ENCODE data around the gene PAM.

The PAM gene

DNA sequence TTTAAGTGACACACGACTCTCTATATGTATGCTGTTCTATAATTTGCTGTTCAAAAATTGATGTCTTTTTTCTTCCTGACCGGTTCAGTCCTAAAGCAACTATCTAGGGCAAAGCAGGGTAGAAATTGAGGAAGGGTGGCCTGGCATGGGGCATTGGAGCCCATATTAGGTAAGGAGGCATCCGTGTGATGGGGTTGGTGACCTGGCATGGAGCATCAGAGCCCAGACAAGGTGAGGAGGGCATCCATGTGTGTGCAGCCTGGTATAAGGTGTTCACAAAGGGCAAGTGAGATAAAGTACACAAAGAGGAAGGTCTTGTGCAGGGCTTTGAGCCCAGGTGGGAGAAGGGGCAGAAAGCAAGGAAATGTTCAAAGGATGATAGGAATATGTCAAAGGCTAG lies 104.9 kb downstream of the PAM start:
- DNase-seq (ENCODE audit: low read depth in 2 of 2), result no peak

DNA sequence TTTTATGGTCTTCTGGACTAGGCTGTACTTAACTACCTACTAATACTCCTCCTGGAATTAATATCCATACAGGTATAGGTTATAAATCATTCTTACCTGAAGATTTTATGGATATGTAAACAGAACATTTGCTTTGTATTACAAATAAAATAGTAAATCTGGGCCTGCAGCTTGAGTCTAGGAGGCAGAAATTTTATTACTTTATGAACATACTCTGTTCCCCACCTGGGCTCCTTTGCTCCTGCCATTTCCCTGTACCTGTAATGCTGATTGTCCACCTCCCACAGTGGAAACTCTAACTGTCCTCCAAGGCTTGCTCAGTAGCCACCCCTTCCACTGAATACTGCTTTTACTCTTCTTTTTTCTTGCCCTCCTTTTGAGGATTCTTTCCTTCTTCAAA lies 108.0 kb downstream of the PAM start:
- no peak for DNase-seq (ENCODE audit: low read depth in 2 of 2)

DNA sequence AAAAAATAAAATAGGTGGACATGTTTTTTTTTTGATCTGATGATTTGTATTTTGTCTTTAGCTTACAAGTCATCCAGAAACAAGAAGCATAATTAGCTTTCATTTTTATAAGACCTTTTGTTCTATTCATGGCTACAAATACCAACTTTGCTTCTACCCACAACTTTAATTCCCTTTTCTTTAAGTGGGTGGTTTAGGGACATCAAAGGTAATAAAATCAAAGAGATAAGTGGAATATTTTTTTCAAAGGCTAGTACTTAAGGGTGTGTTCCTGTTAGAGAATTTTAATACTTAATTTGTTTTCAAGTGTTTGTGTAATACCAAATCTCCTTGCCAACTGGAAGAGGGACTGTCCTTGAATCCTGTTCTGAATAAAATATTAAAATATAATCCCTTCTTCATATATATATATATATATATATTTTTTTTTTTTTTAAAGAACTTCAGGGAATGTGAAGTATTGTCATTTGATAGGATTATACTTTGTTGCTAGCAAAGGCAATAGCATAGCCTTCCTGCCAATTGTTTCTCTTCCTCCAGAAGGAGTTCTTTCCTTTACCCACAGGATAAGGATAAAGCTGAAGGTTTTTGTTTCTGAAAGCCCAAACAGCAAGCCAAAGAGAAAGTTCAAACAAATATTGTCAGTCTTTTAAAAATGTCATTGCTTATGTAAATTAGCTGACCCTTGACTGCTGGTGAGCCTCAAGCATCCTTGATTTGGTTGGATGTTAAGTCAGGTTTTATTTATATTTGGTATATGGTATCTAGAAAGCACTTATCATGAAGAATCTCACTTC lies 108.9 kb downstream of the PAM start:
- no peak for DNase-seq (ENCODE audit: low read depth in 2 of 2)

DNA sequence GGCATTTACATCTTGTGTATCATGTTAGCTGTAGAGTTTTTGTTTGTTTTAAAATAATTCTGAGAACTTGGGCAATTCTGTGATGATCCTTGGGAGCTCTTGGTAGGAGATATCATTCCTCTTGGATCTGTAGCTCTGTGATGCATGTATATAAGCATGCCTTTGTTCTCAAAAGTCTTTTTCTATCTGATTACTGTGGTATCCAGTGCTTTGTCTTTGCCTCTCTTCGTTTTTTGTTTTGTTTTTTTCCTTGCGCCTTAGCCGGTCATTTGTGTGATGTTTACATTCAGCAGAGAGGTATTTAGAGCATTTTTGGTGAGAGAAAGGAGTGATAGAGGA lies 110.0 kb downstream of the PAM start:
- DNase-seq (ENCODE audit: low read depth in 2 of 2), result no peak

DNA sequence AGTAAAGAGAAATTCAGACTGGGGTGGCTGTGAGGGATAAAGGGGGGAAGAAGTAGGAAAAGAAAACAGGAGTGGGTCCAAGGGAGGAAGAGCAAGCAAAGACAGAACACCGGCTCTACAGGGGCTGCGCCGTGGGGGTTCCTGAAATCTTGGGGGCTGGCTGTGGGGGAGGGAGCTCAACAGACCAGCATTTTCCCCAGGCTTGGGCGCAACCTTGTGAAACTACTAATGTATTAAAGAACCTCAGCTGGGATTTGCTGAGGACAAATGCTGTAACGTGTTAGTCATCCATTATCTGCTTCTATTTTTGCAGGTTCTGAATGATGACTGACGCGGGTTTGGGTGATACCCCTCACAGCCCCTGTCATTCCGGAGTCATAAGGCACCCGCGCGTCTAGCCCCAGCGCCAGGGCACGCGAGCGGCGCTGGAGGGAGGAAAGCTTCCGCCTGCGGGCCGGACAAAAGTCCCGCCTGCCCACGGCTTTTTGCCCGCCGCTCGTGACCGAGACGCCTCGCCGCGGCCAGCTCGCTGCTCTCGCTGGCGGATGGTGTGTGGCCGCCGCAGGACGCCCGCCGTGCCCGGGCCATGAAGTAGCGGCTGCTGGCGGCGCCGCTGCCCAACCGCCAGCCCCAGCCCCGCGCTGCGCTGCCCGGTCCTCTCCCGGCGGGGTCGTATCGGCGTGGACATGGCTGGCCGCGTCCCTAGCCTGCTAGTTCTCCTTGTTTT lies 110.6 kb downstream of the PAM start:
- DNase-seq (ENCODE audit: low read depth in 2 of 2), result peak; percentile 27 to 36

DNA sequence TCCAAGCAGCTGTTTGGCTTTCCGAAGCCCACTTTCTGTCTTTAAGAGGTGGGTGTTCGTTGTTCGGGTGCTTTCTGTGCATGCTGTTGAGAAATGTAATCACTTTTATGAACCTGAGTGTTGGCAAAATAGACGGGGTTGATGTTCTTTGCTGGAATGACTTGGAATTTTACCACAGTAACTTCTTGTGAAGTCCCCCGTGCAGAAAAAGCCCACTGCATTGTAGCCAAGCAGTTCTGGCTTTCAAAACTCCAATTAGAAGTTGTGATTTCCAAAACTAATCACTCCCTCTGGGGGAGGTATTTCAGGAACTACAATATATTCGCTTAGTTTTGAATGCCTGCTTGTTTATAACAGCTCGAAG lies 111.1 kb downstream of the PAM start:
- no peak for DNase-seq (ENCODE audit: low read depth in 2 of 2)

DNA sequence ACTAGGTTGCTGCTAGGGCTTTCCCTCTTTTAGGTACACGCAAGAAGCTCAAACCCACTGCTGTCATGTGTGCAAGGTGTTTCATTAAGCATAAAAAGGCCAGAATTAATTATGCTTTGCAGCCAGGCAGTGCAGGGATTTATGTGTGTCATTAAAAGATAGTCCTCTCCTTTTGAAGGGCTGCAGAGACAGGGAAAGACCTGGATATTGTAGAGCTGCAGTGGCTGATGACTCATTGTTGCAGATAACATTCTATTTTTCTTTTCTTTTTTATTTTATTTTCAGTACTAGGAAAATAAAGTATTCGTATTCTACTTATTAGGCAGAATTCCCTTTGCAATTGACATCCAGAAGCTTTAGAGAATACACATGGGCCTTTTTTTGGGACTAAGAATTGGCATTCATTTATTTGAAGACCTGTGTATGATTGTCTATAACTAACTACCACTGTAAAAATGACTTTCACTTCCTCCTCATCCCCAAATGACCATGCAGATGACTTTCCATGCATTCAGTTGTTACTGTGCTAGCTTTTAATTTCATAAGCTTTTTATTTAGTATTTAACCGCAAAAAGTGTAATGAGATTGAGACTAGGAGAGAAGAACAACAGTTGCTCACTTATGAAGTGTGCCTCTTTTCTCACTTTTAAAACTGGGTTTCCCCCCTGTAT lies 113.0 kb downstream of the PAM start:
- no peak for DNase-seq (ENCODE audit: low read depth in 2 of 2)

DNA sequence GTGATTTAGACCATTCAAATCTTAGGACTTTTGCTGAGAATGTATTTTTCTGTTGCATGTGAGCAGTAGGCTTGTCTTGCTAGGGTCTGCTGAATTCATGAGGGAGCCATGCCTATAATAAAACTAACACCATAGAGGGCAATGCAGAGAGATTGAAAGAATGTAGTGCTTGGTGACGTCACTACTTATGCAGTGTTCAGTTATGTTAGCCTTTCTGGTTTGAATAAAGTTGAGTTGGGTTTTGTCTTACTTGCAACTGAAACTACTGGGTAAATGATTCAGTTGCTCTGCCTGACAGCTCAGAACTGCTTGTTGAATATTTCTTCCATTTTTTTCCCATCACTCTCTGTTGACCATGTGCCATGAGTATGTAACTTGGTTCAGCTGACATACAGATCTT lies 114.1 kb downstream of the PAM start:
- DNase-seq (ENCODE audit: low read depth in 2 of 2), result no peak

DNA sequence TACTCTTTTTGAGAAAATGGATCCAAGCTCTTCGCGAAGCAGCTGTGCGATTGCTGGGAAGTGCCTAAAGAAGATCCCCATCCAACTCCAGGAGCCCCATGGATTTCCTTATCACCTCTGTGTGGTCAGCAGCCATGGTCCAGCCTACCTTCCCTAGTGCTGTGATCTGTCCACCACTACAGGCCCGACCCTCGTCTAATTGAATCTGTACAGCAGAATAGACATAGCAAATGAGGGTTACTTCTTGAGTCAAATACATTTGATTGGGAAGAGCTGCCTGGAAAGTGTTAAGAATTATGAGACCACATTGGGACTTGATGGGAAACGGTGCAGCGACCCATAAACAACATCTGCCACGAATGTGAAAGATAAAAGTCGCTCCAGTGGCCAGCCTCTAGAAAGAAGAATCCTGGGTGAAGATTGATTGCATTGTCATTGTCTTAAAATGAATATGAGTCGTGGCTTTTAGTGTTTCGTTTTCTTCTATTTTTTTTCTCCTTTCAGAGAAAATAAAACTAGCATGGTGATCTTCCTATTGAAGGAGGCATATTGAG lies 118.4 kb downstream of the PAM start:
- DNase-seq (ENCODE audit: low read depth in 2 of 2), result no peak

DNA sequence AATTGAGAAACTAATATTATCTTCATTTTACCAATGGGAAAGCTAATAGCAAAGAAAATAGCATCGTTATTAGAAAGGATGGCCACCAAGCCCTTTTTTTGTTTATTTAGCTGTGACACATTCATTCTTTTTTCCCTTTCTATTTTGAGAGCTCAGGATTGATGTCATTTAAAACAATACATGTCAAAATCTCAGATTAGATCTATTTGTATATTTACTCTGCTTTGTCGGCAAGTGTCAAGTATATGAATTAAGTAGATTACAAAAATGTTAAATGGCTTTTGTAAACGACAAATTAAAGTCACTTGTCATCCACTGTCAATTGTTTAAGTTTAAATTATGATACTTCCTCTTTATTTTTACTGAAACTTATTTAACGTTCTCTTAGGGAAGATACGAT lies 118.9 kb downstream of the PAM start:
- DNase-seq (ENCODE audit: low read depth in 2 of 2), result no peak

DNA sequence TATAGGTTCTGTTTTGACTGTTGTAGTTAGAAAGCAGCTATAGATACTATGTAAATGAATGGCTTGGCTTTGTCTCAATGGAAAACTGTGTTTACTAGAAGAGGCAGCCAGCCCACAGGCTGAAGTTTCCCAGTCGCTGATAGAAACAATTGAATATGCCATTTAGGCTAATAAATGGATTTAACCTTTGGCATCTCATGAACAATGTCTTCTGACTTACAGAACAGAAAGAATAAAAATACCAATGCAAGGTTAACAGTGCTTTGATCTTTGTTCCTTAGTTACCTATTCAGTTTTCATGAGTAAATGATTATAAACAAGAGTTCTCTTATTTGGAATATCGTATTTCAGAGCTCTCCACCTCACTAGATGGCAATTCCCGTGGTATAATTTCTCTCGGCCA lies 120.6 kb downstream of the PAM start:
- DNase-seq (ENCODE audit: low read depth in 2 of 2), result no peak

DNA sequence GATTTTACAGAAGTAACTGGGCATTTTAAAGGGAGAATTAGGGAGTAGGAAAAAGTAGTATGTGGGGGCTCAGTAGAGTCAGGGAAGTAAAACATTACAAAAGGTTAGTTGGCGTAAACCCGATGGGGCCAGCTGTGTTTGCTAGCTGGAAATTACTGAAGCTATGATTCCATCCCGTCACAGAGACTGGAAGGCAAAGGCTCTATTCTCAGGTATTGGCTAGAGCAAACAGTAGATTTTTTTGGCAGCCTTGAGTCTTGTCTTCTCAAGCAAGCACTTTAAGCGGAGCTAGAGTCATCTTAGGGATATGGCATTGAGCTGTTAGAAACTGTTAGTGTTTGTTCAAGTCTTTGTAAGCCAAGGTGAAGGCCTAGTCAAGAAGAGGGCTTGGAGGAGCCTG lies 121.5 kb downstream of the PAM start:
- DNase-seq (ENCODE audit: low read depth in 2 of 2), result no peak

DNA sequence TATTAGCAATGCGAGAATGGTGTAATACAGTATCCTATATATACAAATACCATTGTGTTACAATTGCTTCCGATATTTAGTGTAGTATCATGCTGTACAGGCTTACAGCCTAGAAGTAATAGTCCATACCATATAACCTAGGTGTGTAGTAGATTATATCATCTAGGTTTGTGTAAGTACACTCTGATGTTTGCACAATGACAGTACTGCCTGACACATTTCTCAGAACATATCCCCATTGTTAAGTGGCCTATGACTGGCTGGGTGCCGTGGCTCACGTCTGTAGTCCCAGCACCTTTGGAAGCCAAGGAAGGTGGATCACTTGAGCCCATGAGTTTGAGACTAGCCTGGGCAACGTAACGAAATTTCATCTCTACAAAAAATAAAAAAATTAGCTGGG lies 124.6 kb downstream of the PAM start:
- no peak for DNase-seq (ENCODE audit: low read depth in 2 of 2)

DNA sequence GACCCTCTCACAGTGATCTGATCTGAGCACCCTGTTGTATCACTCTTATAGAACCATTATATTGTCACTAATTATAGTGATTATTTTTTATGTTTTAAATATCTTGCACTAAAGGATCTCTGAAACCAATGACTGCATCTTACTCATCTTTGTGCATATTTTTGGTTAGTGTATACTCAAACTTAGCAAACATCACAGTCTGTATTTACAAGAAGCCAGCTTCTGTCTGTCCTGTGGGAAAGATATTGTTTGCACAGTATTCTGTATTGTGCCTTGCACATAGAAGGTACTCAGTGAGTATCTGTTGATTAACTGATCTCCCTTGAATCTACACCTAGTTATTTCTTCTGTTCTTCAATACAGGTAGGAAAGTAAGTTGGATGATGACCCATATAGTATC lies 131.5 kb downstream of the PAM start:
- no peak for DNase-seq (ENCODE audit: low read depth in 2 of 2)

DNA sequence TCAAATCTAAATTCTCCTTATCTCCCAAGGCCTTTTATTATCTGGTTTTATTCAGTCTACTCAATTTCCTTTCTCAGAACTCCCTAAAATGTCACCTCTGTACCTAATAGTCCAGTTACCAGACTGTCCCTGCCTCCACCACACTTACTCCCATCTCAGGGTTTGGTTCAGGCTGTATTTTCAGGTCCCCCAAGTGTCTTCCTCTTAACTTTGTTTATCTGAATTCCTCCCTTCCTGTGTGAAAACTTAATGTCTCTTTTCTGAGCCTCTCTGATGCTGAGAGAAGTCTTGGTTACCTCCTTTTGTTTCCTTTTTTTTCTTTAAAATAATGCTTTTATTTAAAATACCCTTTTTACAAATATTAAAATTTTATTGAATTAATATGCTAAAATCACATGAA lies 133.4 kb downstream of the PAM start:
- no peak for DNase-seq (ENCODE audit: low read depth in 2 of 2)

DNA sequence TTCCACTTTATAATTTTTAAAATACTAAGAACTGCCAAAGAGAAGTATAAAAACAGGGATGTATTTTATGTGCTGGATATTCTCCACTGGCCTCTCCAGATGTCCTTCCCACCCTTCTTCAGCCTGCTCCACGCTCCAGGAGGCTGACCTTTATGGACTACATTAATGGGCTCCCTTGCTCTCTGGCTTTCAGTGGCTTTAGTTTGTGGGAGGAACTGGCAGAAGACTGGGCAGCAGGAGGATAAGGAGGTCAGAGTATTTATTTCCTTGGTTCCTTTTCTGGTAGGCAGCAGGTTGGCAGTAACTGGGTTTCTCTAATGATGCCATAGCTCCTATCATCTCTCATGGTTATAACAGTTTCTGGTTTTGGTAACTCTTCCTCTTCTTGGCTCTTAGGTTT lies 133.9 kb downstream of the PAM start:
- no peak for DNase-seq (ENCODE audit: low read depth in 2 of 2)

DNA sequence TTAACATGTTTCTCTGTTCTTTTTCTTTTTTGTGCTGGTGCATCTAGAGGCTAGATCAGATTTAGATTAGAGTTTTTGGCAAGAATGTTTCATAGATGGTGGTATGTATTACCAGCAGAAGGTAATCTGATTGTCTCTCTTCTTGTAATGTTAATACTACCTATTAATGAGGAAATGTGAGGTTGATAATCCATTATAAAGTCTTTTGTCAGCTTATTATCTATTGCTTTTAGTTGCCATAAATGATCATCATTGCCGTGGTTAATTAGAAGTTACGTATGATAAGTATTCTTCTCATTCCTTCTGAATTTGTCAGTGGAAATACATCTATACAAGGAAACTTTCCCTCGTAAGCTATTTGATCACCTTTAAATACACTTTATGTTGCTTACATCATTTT lies 135.0 kb downstream of the PAM start:
- no peak for DNase-seq (ENCODE audit: low read depth in 2 of 2)

DNA sequence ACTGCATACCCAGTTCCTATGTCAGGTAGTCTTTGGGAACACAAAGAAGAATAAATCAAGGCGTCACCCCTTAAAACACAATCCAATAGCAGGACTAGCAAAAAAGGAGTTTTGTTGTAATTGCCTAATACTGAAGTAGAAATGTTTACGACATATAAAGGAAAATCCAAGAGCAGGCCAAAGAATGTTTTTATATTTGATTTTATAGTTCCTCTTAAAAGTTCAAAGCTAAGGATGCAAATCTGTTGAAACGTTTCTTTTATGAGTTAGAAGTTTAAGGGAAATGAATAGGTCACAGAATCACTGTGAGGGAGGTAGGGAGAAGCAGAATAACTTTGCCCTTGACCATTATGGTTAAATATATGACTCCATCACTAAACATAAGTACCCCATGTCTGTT lies 136.1 kb downstream of the PAM start:
- DNase-seq (ENCODE audit: low read depth in 2 of 2), result no peak

DNA sequence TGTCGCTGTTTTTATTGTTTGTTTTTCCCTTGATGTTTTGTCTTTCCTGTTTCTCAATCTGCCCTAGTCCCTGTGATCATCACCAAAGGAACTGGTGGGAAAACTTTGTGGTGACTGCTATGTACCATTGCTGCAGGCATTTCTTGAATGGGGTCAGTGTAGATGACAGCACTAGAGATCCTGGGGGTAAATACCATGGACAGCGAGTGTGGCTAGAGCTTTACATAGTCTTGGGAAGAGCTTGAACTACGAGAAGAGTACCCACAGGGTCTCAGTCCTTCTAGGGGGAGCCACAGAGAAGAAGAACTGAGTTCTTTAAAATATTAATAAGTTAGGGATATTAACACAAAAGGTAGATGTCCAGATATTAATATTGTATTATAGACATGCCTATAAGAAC lies 138.8 kb downstream of the PAM start:
- DNase-seq (ENCODE audit: low read depth in 2 of 2), result no peak

DNA sequence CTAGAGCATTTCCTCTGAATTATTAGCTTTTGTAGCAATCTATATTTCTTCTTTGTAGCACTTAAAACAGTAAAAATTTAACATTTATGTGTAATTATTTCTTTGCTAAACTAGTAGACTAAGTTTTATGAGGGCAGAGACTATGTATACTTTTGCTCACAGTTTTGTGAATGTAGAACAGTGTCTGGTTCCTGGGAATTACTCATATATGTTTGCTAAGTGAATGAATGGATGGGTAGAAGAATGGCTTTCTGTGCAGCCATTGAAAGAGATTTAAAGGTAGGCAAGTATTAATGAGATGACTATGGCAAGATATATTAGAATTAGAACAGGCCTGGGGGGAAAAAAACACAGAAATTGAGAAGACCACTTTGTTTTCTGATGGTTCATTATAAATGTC lies 140.1 kb downstream of the PAM start:
- DNase-seq (ENCODE audit: low read depth in 2 of 2), result no peak

DNA sequence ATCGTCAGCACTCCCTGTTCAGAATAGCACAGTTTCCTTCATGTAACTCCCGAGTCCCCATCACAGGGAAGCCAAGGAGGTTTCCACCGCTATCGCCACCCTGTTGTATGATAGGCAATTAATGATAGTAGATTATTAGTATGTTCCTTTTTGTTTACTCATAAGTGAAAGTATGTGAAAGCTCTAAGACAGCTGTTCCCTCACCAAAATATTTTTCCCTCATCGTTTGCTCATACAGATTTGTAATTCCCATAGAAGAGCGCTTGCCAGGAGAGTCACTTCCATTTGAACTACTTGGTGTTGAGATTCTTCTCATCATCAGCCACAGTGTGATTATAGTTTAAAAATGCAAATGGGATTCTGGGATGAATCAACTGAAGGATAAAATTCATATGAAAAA lies 140.9 kb downstream of the PAM start:
- no peak for DNase-seq (ENCODE audit: low read depth in 2 of 2)

DNA sequence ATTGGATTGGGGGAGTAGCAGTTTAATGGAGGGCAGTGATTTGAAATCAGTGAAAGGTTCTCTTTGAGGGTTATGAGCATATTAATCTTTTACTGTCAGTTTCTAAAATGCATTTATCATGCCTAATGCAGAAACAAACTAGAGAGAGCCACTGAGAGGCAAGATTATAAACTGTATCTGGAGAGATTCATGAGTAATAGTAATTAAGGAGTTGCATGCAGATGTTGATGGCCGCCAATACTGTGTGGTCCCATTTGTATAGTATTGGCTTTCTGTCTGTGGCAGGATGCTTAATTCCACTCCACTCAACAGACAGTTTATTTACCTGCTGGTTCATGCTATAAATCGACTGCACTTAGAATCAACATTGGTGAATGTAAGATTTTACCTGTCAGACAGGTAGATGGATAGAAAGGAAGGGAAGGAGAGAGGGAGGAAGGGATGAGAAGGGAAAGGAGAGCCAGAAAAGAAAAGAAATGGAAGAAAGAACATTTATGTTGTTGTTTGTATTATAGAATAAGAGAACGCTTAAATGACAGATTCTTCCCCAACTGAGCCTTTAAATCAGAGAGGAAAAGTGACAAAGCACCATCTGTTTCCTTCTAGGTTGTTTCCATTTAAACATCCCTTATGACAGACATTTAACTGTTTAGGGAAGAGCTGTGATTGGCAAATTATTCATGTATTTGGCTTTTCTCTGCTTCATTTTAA lies 146.5 kb downstream of the PAM start:
- no peak for DNase-seq (ENCODE audit: low read depth in 2 of 2)

DNA sequence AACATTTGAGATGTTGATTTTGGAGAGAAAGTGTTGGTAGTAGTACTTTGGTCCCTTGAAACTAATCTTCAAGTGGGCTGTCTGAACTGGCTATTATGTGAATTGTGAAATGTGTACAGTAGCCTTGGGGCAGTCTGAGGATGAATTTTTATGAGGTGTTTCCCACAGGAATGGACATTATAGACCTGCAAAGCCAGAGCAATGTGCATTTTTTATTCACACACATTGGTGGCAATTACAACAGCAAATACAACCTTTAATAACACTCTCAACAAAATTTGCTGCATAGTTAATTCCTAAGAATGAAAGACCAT lies 147.0 kb downstream of the PAM start:
- DNase-seq (ENCODE audit: low read depth in 2 of 2), result no peak
